ENCODE measurements around the gene PLA2G4D.

DNA sequence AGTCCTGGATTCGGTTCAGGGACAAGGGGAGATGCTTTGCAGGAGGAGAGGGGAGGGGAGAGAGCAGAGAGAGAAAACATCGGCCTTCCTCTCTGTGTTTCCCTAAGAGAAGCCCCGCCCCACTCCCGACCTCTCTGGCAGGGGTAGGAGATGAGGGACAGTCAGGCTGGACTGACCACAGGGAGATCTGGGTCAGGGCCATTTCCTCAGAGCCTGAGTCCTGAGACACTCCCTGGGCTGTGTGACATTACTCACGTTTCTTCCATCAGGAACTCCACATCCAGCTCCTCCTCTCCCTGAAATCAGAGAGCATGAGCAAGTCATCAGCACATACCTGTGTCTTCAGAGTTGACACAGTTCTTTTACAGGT is 9.1 kb downstream of the PLA2G4D start:
- TF ChIP-seq, protein P1, sequence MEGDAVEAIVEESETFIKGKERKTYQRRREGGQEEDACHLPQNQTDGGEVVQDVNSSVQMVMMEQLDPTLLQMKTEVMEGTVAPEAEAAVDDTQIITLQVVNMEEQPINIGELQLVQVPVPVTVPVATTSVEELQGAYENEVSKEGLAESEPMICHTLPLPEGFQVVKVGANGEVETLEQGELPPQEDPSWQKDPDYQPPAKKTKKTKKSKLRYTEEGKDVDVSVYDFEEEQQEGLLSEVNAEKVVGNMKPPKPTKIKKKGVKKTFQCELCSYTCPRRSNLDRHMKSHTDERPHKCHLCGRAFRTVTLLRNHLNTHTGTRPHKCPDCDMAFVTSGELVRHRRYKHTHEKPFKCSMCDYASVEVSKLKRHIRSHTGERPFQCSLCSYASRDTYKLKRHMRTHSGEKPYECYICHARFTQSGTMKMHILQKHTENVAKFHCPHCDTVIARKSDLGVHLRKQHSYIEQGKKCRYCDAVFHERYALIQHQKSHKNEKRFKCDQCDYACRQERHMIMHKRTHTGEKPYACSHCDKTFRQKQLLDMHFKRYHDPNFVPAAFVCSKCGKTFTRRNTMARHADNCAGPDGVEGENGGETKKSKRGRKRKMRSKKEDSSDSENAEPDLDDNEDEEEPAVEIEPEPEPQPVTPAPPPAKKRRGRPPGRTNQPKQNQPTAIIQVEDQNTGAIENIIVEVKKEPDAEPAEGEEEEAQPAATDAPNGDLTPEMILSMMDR (conservative IDR thresholded peaks at IDR 0.05; ENCODE audit: low read depth, low read length): no peak
- TF ChIP-seq EZH2 (IDR thresholded peaks at IDR 0.05; ENCODE audit: borderline replicate concordance, low read depth, low read length, poor library complexity, severe bottlenecking): no peak

Data from A673 (cell line).